Large intestine (tissue), 3 donors: Measurements from ENCODE around the gene EIF6. TPM values are rescaled to one million over a fixed set of nuclear protein-coding genes. Genes with fewer than 3 reads are reported as not detected.

Experiments
- DNase-seq, 2 donors: peaks; one replicate each; pipeline versions ENCODE4 v3.0.0 to v3.0.0-alpha.2; 2013
- H3K27ac ChIP-seq: one replicate; pipeline ENCODE4 v1.5.1; 2013; ENCODE audit warnings: low read length
- H3K27me3 ChIP-seq: 2 replicates; pipeline ENCODE4 v1.6.1; 2013; ENCODE audit warnings: low read length; ENCODE audit not compliant: control insufficient read depth, insufficient read depth
- H3K36me3 ChIP-seq: 2 replicates; pipeline ENCODE4 v1.6.1; 2013; ENCODE audit warnings: low read length; ENCODE audit not compliant: control insufficient read depth, insufficient read depth
- H3K4me1 ChIP-seq: one replicate; pipeline ENCODE4 v1.6.1; 2013; ENCODE audit warnings: low read length; ENCODE audit not compliant: control insufficient read depth, insufficient read depth
- H3K4me3 ChIP-seq: one replicate; pipeline ENCODE4 v1.5.1; 2013; ENCODE audit warnings: low read length
- H3K9me3 ChIP-seq: one replicate; pipeline ENCODE4 v1.6.1; 2013; ENCODE audit warnings: mild to moderate bottlenecking, low read depth, low read length, moderate library complexity; ENCODE audit not compliant: control insufficient read depth
- WGBS: methylation state at CpG from one replicate; pipeline ENCODE4 v1.1.5; 2013; ENCODE audit warnings: low lambda C conversion rate; ENCODE audit not compliant: insufficient coverage; 5-methylcytosine and 5-hydroxymethylcytosine counted together
- polyA plus RNA-seq: library from polyadenylated mRNA; unstranded; fragments of 120-200 nt; gene quantifications from one replicate; pipeline ENCODE4 v1.2.1, GENCODE V29; 2013

EIF6 gene
- polyA plus RNA-seq, 1 donor: 172 TPM

- peaks cover 8% of the 10 kb centered on the region for H3K36me3 ChIP-seq
- H3K27me3 ChIP-seq: no peaks in the 10 kb centered on the region
- H3K9me3 ChIP-seq: no peaks in the 10 kb centered on the region
- no peak for DNase-seq
- no peak overlapping the region for H3K27ac ChIP-seq
- WGBS: no CpG with 5 or more reads among the region's 28 CpGs
- H3K4me3 ChIP-seq: no peak overlapping the region
- peaks cover 39% of the 10 kb centered on the region for H3K4me1 ChIP-seq
Observed at GRCh38 chr20:35287509-35288324, 3.1 kb upstream of the EIF6 start.

DNA sequence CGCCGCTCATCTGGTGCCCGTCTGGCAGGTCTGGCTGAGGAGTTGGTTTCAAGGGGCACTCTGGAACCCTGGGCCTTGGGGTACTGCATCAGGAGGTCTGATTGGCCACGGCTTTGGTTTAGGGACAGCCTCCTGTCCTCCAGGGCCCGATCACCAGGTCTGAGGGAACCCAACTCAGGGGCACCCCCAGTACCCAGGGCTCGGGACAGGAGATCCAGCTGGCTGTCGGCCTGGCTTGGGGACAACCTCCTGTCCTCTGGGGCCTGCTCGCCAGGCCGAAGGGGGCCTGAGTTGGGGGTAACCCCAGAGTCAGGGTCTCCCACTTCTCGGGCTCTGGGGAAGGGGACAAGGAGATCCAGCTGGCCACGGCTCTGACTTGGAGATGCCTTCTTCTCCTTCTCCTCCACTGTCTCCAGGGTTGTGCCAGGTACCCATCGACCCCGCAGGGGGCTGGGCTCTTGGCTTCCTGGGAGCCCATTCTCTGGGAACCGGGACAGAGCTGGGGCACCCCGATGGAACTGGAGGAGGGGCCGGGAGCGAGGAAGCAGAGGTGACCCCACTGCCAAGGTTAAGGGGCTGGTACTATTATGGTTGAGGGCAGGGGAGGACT is 2.4 kb upstream of the EIF6 start:
- H3K4me1 ChIP-seq: peaks cover 39% of the 10 kb centered on the region
- peak overlapping the region; percentile 94 for H3K27ac ChIP-seq
- H3K9me3 ChIP-seq: no peaks in the 10 kb centered on the region
- peaks cover 15% of the 10 kb centered on the region for H3K36me3 ChIP-seq
- WGBS: no CpG with 5 or more reads among the region's 17 CpGs
- no peak overlapping the region for H3K4me3 ChIP-seq
- no peak for DNase-seq
- no peaks in the 10 kb centered on the region for H3K27me3 ChIP-seq

DNA sequence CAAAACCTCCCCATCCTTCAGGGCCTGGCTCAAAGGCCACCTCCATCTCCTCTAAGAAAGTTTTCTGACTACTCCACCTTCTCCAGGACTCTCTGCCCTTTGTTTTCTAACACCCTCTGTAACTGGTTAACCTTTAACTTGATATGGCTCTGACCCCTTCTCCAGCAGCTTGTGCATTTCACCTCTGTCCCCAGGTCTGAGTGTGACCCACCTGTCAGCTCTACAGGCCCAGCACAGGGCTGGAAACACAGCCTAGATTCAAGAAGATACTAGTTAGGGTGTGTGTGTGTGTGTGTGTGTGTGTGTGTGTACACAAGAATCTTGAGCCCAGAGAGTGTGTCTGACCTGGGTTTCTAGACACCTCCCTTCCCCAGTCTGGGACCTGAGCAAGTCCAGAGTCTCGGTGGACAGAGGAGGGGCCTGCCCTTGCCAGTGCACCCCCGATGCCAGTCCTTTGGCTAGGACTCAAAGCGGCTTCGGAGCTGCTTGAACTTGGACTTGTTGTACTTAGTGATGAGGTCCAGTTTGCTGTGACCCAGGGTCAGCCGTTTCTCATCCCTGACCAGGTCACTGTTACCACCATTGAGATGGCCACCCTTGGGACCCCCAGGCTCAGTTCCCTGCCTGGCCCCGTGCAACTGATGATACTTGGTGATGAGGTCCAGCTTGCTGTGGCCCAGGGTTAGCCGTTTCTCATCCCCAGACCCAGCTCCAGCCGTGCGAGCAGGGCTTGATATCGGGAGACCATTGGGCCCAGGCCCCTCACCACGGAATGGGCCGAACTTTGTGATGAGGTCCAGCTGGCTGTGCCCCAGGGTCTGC is 1.7 kb upstream of the EIF6 start:
- Histone ChIP-seq H3K4me1 (peaks cover 39% of the 10 kb centered on the region), H3K27me3 (no peaks in the 10 kb centered on the region), H3K36me3 (peaks cover 19% of the 10 kb centered on the region), H3K4me3 (no peak overlapping the region), H3K9me3 (no peaks in the 10 kb centered on the region), H3K27ac (peak overlapping the region; percentile 94)
- WGBS: no CpG with 5 or more reads among the region's 12 CpGs
- peak; percentile 76 to 89 for DNase-seq

DNA sequence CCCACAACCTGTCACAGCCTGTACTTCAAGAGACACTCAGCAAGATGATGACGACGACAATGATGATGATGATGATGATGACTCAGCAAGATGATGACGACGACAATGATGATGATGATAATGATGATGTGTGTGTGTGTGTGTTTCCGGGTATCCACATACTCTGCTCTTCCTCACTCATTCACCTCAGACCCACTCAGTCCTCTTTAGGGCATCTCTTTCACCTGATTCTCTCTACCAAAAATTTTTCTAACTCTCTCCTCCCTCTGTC is 1.2 kb upstream of the EIF6 start:
- H3K27ac ChIP-seq: peak overlapping the region; percentile 94
- H3K4me3 ChIP-seq: no peak overlapping the region
- H3K27me3 ChIP-seq: no peaks in the 10 kb centered on the region
- peaks cover 22% of the 10 kb centered on the region for H3K36me3 ChIP-seq
- DNase-seq: no peak
- H3K9me3 ChIP-seq: no peaks in the 10 kb centered on the region
- H3K4me1 ChIP-seq: peaks cover 39% of the 10 kb centered on the region
- no CpG with 5 or more reads among the region's 5 CpGs for WGBS

DNA sequence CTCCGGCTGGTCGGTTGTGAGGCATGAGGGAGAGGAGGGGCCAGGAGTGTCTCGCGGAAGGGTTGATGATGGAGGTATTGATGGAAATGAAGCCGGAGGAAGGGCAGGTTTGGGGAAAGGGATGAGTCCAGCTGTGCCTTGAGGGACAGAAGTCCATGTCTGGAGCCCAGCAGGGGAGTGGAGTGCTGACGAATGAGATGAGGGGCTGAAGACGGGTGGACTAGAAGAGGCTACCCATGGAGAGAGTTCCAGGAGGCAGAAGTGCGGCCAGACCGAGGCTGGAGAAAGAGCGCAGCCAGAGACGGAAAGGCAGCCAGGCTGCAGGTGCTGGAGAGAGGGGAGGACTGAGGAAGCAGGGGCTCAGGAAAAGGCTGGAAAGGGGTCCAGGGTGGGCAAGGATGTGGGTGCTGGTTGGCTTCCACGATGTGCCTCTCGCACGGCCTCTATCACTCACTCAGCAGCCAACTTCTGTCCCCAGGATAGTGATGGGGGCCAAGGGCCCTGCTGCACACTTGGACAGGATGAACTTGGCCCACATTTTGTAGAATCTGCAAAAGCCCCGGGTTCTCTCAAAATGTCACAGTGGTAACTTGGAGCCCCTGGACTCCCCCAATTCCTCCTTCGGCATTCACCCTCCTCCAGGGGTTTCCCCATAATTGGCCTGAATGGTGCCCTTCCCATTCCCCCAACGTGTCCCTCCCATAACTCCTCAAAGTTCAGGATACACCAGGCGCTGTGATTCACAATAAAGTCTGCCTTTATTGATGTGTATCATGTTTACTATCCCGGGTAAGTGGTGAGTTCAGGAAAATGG is 627 bp upstream of the EIF6 start:
- Histone ChIP-seq H3K4me3 (peak overlapping the region; percentile 98), H3K9me3 (no peaks in the 10 kb centered on the region), H3K27ac (peak overlapping the region; percentile 94), H3K27me3 (no peaks in the 10 kb centered on the region), H3K36me3 (peaks cover 28% of the 10 kb centered on the region), H3K4me1 (peaks cover 39% of the 10 kb centered on the region)
- WGBS: 0% methylated on average over 1 of the region's 19 CpGs
- no peak for DNase-seq

DNA sequence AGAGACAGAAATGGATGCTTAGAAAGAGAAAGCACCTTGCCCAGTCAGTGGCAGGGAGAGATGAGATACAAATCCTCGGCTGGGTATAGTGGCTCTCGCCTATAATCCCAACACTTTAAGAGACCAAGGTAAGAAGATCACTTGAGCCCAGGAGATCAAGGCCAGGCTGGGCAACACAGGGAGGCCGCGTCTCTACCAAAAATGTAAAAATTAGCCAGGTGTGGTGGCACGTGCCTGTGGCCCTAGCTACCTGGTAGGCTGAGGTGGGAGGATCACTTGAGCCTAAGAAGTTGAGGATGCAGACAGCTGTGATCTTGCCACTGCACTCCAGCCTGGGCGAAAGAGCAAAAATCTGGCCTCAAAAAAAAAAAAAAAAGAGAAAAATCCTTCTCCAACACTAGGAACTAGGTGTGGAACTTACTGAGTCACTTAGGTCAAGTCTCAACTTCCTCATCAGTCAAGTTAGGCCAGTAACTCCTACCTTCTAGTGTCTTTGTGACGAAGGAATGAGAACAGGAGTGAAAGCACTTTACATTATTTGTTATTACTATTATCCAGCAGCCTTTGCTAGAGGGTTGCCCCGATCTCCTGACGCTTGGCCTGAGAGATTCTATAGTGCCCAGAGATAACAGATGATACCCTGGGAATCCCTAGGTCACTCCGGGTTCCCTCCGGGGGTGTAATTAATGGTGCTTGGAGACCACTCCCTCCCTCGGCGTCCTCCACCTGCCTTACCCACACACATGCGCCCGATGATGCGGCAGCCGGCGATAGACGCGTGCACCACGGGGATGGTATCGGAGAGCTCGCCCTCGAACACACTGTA is 918 bp downstream of the EIF6 start:
- Histone ChIP-seq H3K4me3 (peak overlapping the region; percentile 98), H3K27ac (peak overlapping the region; percentile 94), H3K4me1 (peaks cover 39% of the 10 kb centered on the region), H3K27me3 (no peaks in the 10 kb centered on the region), H3K9me3 (no peaks in the 10 kb centered on the region), H3K36me3 (peaks cover 43% of the 10 kb centered on the region)
- WGBS: no CpG with 5 or more reads among the region's 24 CpGs
- no peak for DNase-seq

- H3K27ac ChIP-seq: no peak overlapping the region
- no peaks in the 10 kb centered on the region for H3K9me3 ChIP-seq
- WGBS: no CpG with 5 or more reads among the region's 10 CpGs
- H3K4me3 ChIP-seq: no peak overlapping the region
- H3K4me1 ChIP-seq: peaks cover 27% of the 10 kb centered on the region
- H3K36me3 ChIP-seq: peaks cover 50% of the 10 kb centered on the region
- DNase-seq: no peak
- H3K27me3 ChIP-seq: no peaks in the 10 kb centered on the region
Observed at GRCh38 chr20:35281506-35282101, 3.0 kb downstream of the EIF6 start.

DNA sequence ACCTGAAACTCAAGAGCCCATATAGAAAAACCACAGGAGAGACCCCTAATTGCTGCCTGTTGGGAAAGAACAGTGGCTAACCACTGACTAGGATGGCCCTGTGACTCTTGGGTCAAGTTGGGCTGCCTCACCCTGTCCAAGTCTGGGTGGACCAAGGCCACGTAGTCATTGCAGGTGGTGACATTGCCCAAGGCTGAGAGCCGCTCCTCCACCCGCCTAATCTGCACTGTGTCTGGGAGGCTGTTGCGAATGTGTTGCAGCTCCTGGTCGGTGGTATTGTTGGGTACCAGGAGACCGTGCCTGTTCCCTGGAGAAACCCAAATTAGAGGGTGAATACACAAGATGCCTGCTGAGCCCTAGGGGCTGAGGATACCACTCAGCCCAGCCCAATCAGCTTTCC is 4.0 kb downstream of the EIF6 start:
- Histone ChIP-seq H3K9me3 (no peaks in the 10 kb centered on the region), H3K36me3 (peaks cover 60% of the 10 kb centered on the region), H3K27ac (no peak overlapping the region), H3K4me3 (no peak overlapping the region), H3K27me3 (no peaks in the 10 kb centered on the region), H3K4me1 (peaks cover 22% of the 10 kb centered on the region)
- DNase-seq: no peak
- no CpG with 5 or more reads among the region's 6 CpGs for WGBS

DNA sequence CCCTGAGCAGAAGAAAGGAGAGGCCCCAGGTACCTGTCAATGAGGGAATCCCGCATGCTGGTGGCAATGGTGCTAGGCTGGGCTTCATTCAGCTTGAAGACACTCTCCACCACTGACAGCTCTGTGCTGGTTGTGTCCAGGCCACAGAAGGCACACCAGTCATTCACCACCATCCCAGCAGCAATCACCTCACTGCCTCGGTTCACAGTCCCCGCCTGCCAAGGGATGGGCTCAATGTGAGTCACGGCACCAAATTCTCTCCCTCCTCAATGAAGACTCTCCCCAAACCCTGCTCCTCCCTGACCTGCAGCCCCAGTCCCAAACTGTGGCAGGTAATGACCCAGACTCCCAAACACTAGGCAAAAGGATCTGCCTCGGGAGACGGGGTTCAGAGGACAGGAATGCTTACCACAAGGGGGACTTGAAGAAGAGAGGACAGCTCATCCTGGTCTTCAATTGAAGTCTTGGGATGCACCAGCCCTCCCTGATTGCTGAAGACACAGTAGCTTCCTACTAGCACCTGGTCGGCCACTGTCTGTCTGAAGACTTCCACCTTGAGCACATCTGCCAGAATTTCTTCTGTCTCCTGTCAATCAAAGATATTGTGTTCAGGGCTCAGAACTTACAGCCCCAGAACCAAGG is 4.9 kb downstream of the EIF6 start:
- H3K4me1 ChIP-seq: peaks cover 15% of the 10 kb centered on the region
- no peaks in the 10 kb centered on the region for H3K27me3 ChIP-seq
- no peak overlapping the region for H3K4me3 ChIP-seq
- no peaks in the 10 kb centered on the region for H3K9me3 ChIP-seq
- no peak for DNase-seq
- peaks cover 68% of the 10 kb centered on the region for H3K36me3 ChIP-seq
- H3K27ac ChIP-seq: no peak overlapping the region
- WGBS: no CpG with 5 or more reads among the region's 7 CpGs
